K562 (cell line): ENCODE measurements around the gene TXNIP. TPM values are rescaled to one million over a fixed set of nuclear protein-coding genes. Genes with fewer than 3 reads are reported as not detected.
A peak's percentile ranks its signal among the peaks of the same experiment; 100 is the strongest.

Experiments used
- CHD1 ChIP-seq: fragments of 200-600 bp; sonication (generic); IDR thresholded peaks from one replicate; pipeline ENCODE4 v1.6.1; 2012; ENCODE audit warnings: mild to moderate bottlenecking, moderate library complexity, low read length, inconsistent platforms
- CXXC5 ChIP-seq: fragments of 250-450 bp; sonication (Bioruptor Pico); IDR thresholded peaks from 2 replicates; pipeline ENCODE4 v1.8.0; 2022; ENCODE audit warnings: inconsistent platforms, mild to moderate bottlenecking, moderate library complexity
- DPF2 ChIP-seq: fragments of 450-650 bp; IDR thresholded peaks from 2 replicates; pipeline ENCODE4 v1.6.1; 2016
- E2F4 ChIP-seq: sonication (generic); formaldehyde crosslinking; IDR thresholded peaks from 2 replicates; pipeline ENCODE4 v1.8.0; 2022; ENCODE audit warnings: mild to moderate bottlenecking, low read depth, missing genetic modification reagents
- ELF1 ChIP-seq: fragments of 200-800 bp; sonication (Bioruptor generic); IDR thresholded peaks from 2 replicates; pipeline ENCODE4 v1.6.1; 2016; ENCODE audit warnings: missing genetic modification characterization, missing compliant biosample characterization
- ELF2 ChIP-seq: fragments of 250-450 bp; sonication (Bioruptor Pico); IDR thresholded peaks from 2 replicates; pipeline ENCODE4 v1.5.0; 2021; ENCODE audit warnings: mild to moderate bottlenecking
- HINFP ChIP-seq: fragments of 450-650 bp; conservative IDR thresholded peaks from 2 replicates; pipeline ENCODE4 v1.6.1; 2016; ENCODE audit warnings: missing genetic modification characterization, low read depth, mild to moderate bottlenecking, control low read depth, missing compliant biosample characterization
- KDM2B ChIP-seq: fragments of 250-450 bp; sonication (Bioruptor Pico); IDR thresholded peaks from 2 replicates; pipeline ENCODE4 v1.8.0; 2021; ENCODE audit warnings: mild to moderate bottlenecking, moderate library complexity
- LCOR ChIP-seq: sonication (generic); formaldehyde crosslinking; IDR thresholded peaks from 2 replicates; pipeline ENCODE4 v1.8.0; 2022; ENCODE audit warnings: mild to moderate bottlenecking, missing genetic modification reagents
- LEF1 ChIP-seq: fragments of 450-650 bp; IDR thresholded peaks from 2 replicates; pipeline ENCODE4 v1.6.1; 2016; ENCODE audit warnings: mild to moderate bottlenecking
- PTBP1 ChIP-seq: fragments of 200-400 bp; formaldehyde crosslinking; IDR thresholded peaks from 2 replicates; pipeline ENCODE4 v1.6.1; 2017; ENCODE audit warnings: low read depth, low read length
- SMC3 ChIP-seq: conservative IDR thresholded peaks from 2 replicates; pipeline ENCODE4 v1.6.1; 2011; ENCODE audit warnings: low read depth, low read length, improper control_type of control experiment; ENCODE audit not compliant: insufficient read depth
- SRSF3 ChIP-seq: fragments of 200-400 bp; formaldehyde crosslinking; IDR thresholded peaks from 2 replicates; pipeline ENCODE4 v1.6.1; 2016; ENCODE audit warnings: mild to moderate bottlenecking, low read length, moderate library complexity; ENCODE audit not compliant: insufficient read depth
- STAT5B ChIP-seq: fragments of 250-450 bp; sonication (Bioruptor Pico); IDR thresholded peaks from 2 replicates; pipeline ENCODE4 v1.8.0; 2021; ENCODE audit warnings: mild to moderate bottlenecking, inconsistent platforms
- TAF7 ChIP-seq: fragments of 450-650 bp; IDR thresholded peaks from 2 replicates; pipeline ENCODE4 v1.6.1; 2016; ENCODE audit warnings: missing genetic modification characterization, missing compliant biosample characterization
- TRIM28 ChIP-seq: fragments of 450-650 bp; IDR thresholded peaks from 2 replicates; pipeline ENCODE4 v1.6.1; 2017
- U2AF1 ChIP-seq: fragments of 200-400 bp; formaldehyde crosslinking; optimal IDR thresholded peaks from 2 replicates; pipeline ENCODE3; 2017; ENCODE audit warnings: mild to moderate bottlenecking, low read depth, low read length, moderate library complexity
- UBTF ChIP-seq, 2 experiments: IDR thresholded peaks; 2 replicates each; pipeline ENCODE4 v1.6.1; 2012; ENCODE audit warnings: improper control_type of control experiment in 2 of 2, low read depth in 2 of 2, low read length in 2 of 2, borderline replicate concordance in 1 of 2
- YY1 ChIP-seq, 3 experiments: IDR thresholded peaks; 2 replicates each; pipeline ENCODE4 v1.6.1; 2011; ENCODE audit warnings: low read length in 2 of 3, mild to moderate bottlenecking in 2 of 3, moderate library complexity in 2 of 3, borderline replicate concordance in 1 of 3, control low read depth in 1 of 3, low read depth in 1 of 3; ENCODE audit not compliant: insufficient read depth in 3 of 3, insufficient replicate concordance in 2 of 3, control insufficient read depth in 1 of 3, insufficient read length in 1 of 3; ENCODE audit errors: extremely low read depth in 1 of 3
- ZNF133 ChIP-seq: fragments of 250-450 bp; sonication (Bioruptor Pico); IDR thresholded peaks from 2 replicates; pipeline ENCODE4 v1.4.0; 2020; ENCODE audit warnings: mild to moderate bottlenecking
- ZNF347 ChIP-seq: fragments of 450-650 bp; formaldehyde crosslinking; IDR thresholded peaks from 2 replicates; pipeline ENCODE4 v1.4.0; 2020; ENCODE audit warnings: low read depth, mild to moderate bottlenecking, moderate library complexity
- ZNF76 ChIP-seq: fragments of 250-450 bp; sonication (Bioruptor Pico); IDR thresholded peaks from 2 replicates; pipeline ENCODE4 v1.4.0; 2020; ENCODE audit warnings: mild to moderate bottlenecking, moderate library complexity, borderline replicate concordance
- ZNF830 ChIP-seq: fragments of 250-450 bp; sonication (Bioruptor Pico); IDR thresholded peaks from 2 replicates; pipeline ENCODE4 v1.5.0; 2021; ENCODE audit warnings: mild to moderate bottlenecking
- polyA plus RNA-seq, 8 experiments: library from polyadenylated mRNA; depleted of rRNA in 4 of 8; stranded (reverse) in 5 of 8; unstranded in 3 of 8; fragments of >200 nt; fragmentation: Nextera tagmentation in 2 of 8; fragmentation: Illumina TruSeq in 1 of 8; extraction: Ambion mirVana in 2 of 8; extraction: Trizol in 1 of 8; gene quantifications; 2 replicates each; pipeline versions ENCODE4 v1.2.1 to v1.2.3, GENCODE V29; 2011 to 2014; ENCODE audit warnings: inconsistent platforms in 1 of 8, missing spikeins in 1 of 8
- total RNA-seq, 7 experiments: library from RNA; depleted of rRNA in 6 of 7; stranded (reverse); fragments of >200 nt in 6 of 7; fragmentation: Illumina TruSeq in 2 of 7; extraction: Trizol in 2 of 7; gene quantifications; 2 replicates each; pipeline versions ENCODE4 v1.2.1 to v1.2.3, GENCODE V29; 2011 to 2021; ENCODE audit warnings: low replicate concordance in 1 of 7

TXNIP gene
- total and polyA plus RNA-seq, 9 of the 15 experiments (the other 6 are each of a cell fraction or from before 2014, with no cell fraction given), result 120 to 499 (median 257) TPM

DNA sequence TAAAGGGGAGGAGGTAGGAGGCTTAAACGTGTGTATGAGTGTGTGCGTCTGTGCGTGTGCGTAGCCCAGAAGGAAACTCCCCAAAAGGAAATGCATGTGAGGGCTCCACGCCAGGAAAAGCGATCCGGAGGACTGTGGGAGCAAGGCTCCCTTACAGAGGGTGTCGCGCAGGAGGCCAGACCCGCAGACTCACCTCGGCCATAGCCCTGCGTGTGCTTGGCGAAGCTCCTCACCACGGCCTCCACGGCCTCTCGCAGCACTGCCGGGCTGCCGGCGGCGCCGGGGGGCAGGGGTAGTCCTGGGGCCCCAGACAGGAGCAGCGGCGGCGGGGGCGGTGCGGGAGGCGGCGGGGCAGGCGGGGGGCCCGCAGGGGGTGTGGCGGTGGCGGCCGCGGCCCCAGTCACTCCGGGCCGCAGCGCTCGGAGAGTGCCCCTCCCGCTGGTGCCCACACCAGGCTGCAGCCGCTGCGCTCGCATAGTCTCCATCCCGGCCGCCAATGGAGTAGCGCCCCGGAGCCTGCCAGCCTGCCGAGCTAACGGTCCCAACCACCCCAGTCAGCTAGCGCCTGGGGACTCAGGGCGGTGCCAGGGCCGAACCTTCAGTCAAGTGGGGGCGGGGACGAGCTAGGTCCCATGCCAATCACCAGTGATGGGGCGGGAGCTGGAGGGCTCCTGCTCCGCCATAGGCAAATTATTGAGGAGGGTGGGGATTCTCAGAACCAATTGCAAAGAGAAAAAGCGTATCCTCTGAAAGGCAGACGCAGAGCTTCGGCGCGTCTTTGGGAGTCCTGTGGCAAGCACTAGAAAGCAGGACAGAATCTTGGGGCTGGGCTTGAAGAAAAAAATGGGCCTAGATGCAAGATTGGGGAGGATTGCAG, 38.7 kb downstream of the TXNIP start, which contains the start of gene LIX1L (continued):
- TF ChIP-seq YY1 (IDR thresholded peaks at IDR 0.05; ENCODE audit: borderline replicate concordance in 1 of 3, control insufficient read depth in 1 of 3, extremely low read depth in 1 of 3, insufficient read depth in 3 of 3, insufficient read length in 1 of 3, insufficient replicate concordance in 2 of 3, low read depth in 1 of 3, low read length in 2 of 3), result no peak
- TF ChIP-seq CXXC5 (CRISPR knock-in tag), result peak; percentile 66
- TF ChIP-seq U2AF1, result no peak
- TF ChIP-seq ELF1 (tag), result no peak
- 0 out of 2 replicates have a peak, but pooled peaks have one; percentile 28 for TF ChIP-seq DPF2
- no peak for TF ChIP-seq STAT5B
- no peak for TF ChIP-seq HINFP (tag)
- no peak for TF ChIP-seq SMC3
- no peak for TF ChIP-seq TAF7
- no peak for TF ChIP-seq ZNF133 (CRISPR knock-in tag)
- TF ChIP-seq E2F4, result no peak
- TF ChIP-seq LCOR (CRISPR knock-in tag), result no peak
- TF ChIP-seq ZNF830, result no peak
- no peak for TF ChIP-seq PTBP1
- no peak for TF ChIP-seq ZNF347 (CRISPR knock-in tag)
- peak in 1 of 2 experiments; percentile 53; a peak in 1 of 4 replicates for TF ChIP-seq UBTF (IDR thresholded peaks at IDR 0.05; ENCODE audit: borderline replicate concordance in 1 of 2, low read depth in 2 of 2, low read length in 2 of 2)
- 0 out of 2 replicates have a peak, but pooled peaks have one; percentile 24 for TF ChIP-seq KDM2B
- TF ChIP-seq TRIM28, result no peak
- TF ChIP-seq CHD1, result peak; percentile 58
- no peak for TF ChIP-seq LEF1
- TF ChIP-seq SRSF3, result no peak
- no peak for TF ChIP-seq ZNF76 (CRISPR knock-in tag)
- no peak for TF ChIP-seq ELF2 (CRISPR knock-in tag)
